ENCODE measurements around the gene ZNF276. TPM values are rescaled to one million over a fixed set of nuclear protein-coding genes. Genes with fewer than 3 reads are reported as not detected.
"Not testable (repeated sequence)": the region's sequence is repeated elsewhere in the genome, so short reads cannot be mapped to it uniquely, and the experiment has no call there.

ZNF276 gene
- total RNA-seq, 8 experiments from 2014 or later, result 10.5 to 61.0 (median 16.0) TPM

DNA sequence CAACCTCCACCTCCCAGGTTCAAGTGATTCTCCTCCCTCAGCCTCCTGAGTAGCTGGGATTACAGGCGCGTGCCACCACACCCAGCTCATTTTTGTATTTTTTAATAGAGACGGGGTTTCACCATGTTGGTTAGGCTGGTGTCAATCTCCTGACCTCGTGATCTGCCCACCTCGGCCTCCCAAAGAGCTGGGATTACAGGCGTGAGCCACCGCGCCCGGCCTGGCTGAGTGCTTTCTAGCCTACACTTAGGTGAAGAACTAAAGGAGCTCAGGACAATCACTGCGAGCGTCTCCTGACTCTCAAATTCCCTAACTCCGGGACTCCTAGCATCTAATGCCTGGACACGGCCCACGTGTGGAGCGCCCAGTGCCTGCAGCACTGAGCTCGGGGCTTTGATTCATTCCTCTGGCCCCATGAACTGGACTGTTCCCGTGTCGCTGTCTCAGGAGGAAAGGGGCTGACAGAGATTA is 21.7 kb upstream of the ZNF276 start:
- Histone ChIP-seq H3K27ac (peak overlapping the region in 1 of 2 donors; percentile 13), H3K4me3 (peak overlapping the region in 4 of 5 donors; percentile 56 to 86 (median 64))
- H3K4me1 ChIP-seq (replicated peaks in 1 of 2); in situ Hi-C loops (cut with MboI; ENCODE audit: low pct_unique_long_range_greater_than_20kb in 2 of 9, low sequenced_read_pairs in 9 of 9, unreplicated experiment in 9 of 9); ATAC-seq (replicated peaks in 6 of 8): not testable (repeated sequence)
- WGBS, 10 experiments, result 0 to 80% (median 67%) methylated on average over 1 to 10 of the region's 18 CpGs; no CpG with 5 or more reads in 5 of the 10 experiments

GRCh38 chr16:89700100-89700648 is 21.2 kb upstream of the ZNF276 start:
- Histone ChIP-seq H3K27ac (peak overlapping the region; percentile 47 to 48), H3K4me3 (peak overlapping the region; percentile 45 to 86 (median 63)), H3K4me1 (replicated peaks in 1 of 2) (peaks cover 5 to 7% of the 10 kb centered on the region in 2 donors)
- ATAC-seq (replicated peaks in 6 of 8), result peak; percentile 53 to 62 (median 60)
- WGBS, 10 experiments, result 0% methylated on average over 2 to 3 of the region's 30 CpGs; no CpG with 5 or more reads in 7 of the 10 experiments
- in situ Hi-C loops (cut with MboI; ENCODE audit: low pct_unique_long_range_greater_than_20kb in 2 of 9, low sequenced_read_pairs in 9 of 9, unreplicated experiment in 9 of 9), result no loop called here

- ATAC-seq (replicated peaks in 6 of 8), result peak; percentile 7 to 40 (median 32)
- in situ Hi-C loops (cut with MboI; ENCODE audit: low pct_unique_long_range_greater_than_20kb in 2 of 9, low sequenced_read_pairs in 9 of 9, unreplicated experiment in 9 of 9), result no loop called here
- peaks cover 5 to 7% of the 10 kb centered on the region in 2 donors for H3K4me1 ChIP-seq (replicated peaks in 1 of 2)
- peak overlapping the region; percentile 47 to 48 for H3K27ac ChIP-seq
- peak overlapping the region; percentile 45 to 86 (median 63) for H3K4me3 ChIP-seq
- WGBS, 10 experiments, result 0% methylated on average over 5 of the region's 78 CpGs; no CpG with 5 or more reads in 9 of the 10 experiments
Measured at GRCh38 chr16:89700649-89701424, 20.5 kb upstream of the ZNF276 start.

GRCh38 chr16:89701425-89702406 is 19.6 kb upstream of the ZNF276 start, which contains the start of gene SPATA2L:
SPATA2L (minus strand) TSS chr16:89701705; CDS start chr16:89701232, 473 bp downstream.
- WGBS, 10 experiments, result 6% methylated on average over 6 of the region's 97 CpGs; no CpG with 5 or more reads in 9 of the 10 experiments
- in situ Hi-C loops (cut with MboI; ENCODE audit: low pct_unique_long_range_greater_than_20kb in 2 of 9, low sequenced_read_pairs in 9 of 9, unreplicated experiment in 9 of 9), result no loop called here

GRCh38 chr16:89704281-89704680 is 17.1 kb upstream of the ZNF276 start:
- WGBS, 10 experiments, result 61 to 88% (median 80%) methylated on average over 2 to 11 of the region's 13 CpGs; no CpG with 5 or more reads in 3 of the 10 experiments
- Histone ChIP-seq H3K4me3 (no peak overlapping the region), H3K4me1 (replicated peaks in 1 of 2) (peaks cover 5 to 7% of the 10 kb centered on the region in 2 donors), H3K27ac (no peak overlapping the region)
- in situ Hi-C loops (cut with MboI; ENCODE audit: low pct_unique_long_range_greater_than_20kb in 2 of 9, low sequenced_read_pairs in 9 of 9, unreplicated experiment in 9 of 9), result no loop called here
- no peak for ATAC-seq (replicated peaks in 6 of 8)

More at GRCh38 chr16:89701425-89702406, 19.6 kb upstream of the ZNF276 start, which contains the start of gene SPATA2L:
- H3K27ac ChIP-seq, result peak within 1 kb of the TSS; percentile 47 to 48
- ATAC-seq (replicated peaks in 6 of 8), result peak; percentile 48 to 79 (median 70)
- peaks cover 5 to 7% of the 10 kb centered on the region in 2 donors for H3K4me1 ChIP-seq (replicated peaks in 1 of 2)
- peak within 1 kb of the TSS; percentile 45 to 86 (median 63) for H3K4me3 ChIP-seq

DNA sequence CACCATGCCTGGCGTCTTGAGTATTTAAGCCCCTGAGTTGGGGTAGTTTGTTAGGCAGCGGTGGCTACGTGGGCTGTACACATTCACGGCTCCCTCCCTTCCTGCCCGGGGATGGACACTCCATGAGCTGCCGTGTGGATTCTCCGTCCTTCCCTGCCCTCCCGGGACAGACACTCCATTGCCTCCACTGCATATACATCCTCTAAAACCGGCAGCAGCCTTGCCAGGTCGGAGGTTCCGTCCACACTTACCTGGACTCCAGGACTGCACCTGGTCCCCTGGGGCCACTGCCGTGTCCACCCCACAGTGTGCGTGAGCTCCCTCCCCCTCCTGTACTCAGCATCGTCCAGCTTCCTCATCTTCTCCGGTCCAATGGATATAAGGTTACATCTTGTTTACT is 16.3 kb upstream of the ZNF276 start:
- WGBS, 10 experiments, result 47 to 100% (median 85%) methylated on average over 1 to 9 of the region's 15 CpGs; no CpG with 5 or more reads in 2 of the 10 experiments
- Histone ChIP-seq H3K4me1 (replicated peaks in 1 of 2) (peaks cover 0 to 3% of the 10 kb centered on the region in 2 donors), H3K4me3 (no peak overlapping the region), H3K27ac (no peak overlapping the region)
- no peak for ATAC-seq (replicated peaks in 6 of 8)
- in situ Hi-C loops (cut with MboI; ENCODE audit: low pct_unique_long_range_greater_than_20kb in 2 of 9, low sequenced_read_pairs in 9 of 9, unreplicated experiment in 9 of 9), result no loop called here

DNA sequence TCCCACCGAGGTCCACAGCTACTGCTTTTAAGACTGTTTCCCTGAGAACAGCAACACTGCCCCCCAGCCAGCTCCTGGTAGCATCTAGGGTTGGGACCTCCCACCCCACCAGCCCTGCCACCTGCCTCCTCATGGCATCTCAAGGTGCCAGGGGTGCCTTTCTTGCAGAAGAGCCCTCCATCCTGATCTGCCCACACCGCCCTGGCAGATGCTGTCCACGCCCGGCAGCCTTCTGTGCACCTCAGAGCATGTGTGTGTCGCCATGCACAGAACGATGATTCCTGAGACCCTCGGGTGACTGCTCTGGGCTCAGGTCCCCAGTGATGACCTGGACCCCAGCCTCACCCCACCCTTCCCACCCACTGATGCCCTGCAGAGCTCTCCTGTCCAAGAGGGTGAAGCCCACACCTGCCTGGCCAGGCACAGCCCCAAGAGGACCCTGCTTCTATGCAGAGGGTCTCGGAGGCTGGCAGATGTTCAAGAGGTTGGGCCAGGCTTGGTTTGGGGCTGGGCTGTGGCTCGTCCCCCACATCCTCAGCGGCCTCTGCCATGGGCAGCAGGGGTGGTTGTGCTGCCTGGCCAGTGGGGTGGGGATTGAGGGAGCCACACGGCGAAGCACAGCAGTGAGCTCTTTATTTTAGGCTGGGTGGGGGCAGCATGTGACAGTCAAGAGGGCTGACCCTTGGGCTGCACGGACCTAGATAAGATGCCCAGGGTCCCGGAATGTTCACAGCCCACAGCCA is 14.6 kb upstream of the ZNF276 start:
- in situ Hi-C loops (cut with MboI; ENCODE audit: low pct_unique_long_range_greater_than_20kb in 2 of 9, low sequenced_read_pairs in 9 of 9, unreplicated experiment in 9 of 9), result no loop called here

DNA sequence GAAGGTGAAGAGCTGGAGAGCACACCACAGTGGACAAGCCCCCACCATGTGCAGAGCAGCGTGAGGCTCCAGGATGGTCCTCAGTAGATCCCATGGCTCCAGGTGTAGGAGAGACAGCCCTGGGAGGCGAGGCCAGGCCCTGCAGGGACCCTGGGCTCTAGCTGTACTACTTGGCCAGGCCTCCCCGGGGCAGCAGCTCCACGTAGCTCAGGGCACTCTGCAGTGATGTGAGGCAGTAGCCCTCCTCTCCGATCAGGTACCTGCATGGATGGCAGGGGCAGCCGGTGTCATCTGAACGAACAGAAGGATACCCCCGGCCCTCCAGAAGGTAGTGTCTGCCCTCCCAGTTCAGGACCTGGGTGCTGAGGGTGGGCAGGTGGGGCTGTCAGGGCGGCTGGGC is 13.6 kb upstream of the ZNF276 start:
- in situ Hi-C loops (cut with MboI; ENCODE audit: low pct_unique_long_range_greater_than_20kb in 2 of 9, low sequenced_read_pairs in 9 of 9, unreplicated experiment in 9 of 9), result no loop called here
- ATAC-seq (replicated peaks in 6 of 8), result peak in 1 of 8 experiments; percentile 2
- Histone ChIP-seq H3K4me1 (replicated peaks in 1 of 2) (peaks cover 5 to 6% of the 10 kb centered on the region in 2 donors), H3K27ac (no peak overlapping the region), H3K4me3 (no peak overlapping the region)
- 58% methylated on average over 2 of the region's 9 CpGs; no CpG with 5 or more reads in 9 of the 10 experiments for WGBS, 10 experiments

More for the DNA sequence above, 14.6 kb upstream of the ZNF276 start:
- Histone ChIP-seq H3K4me1 (replicated peaks in 1 of 2) (no peaks in the 10 kb centered on the region), H3K4me3 (no peak overlapping the region), H3K27ac (no peak overlapping the region)
- ATAC-seq (replicated peaks in 6 of 8), result no peak
- 0 to 100% (median 100%) methylated on average over 1 of the region's 14 CpGs; no CpG with 5 or more reads in 6 of the 10 experiments for WGBS, 10 experiments

- peak in 2 of 8 experiments; percentile 14 to 47 for ATAC-seq (replicated peaks in 6 of 8)
- no peak overlapping the region for H3K27ac ChIP-seq
Measured at GRCh38 chr16:89708481-89708931, 12.8 kb upstream of the ZNF276 start.

GRCh38 chr16:89709166-89709565 is 12.2 kb upstream of the ZNF276 start:
- in situ Hi-C loops (cut with MboI; ENCODE audit: low pct_unique_long_range_greater_than_20kb in 2 of 9, low sequenced_read_pairs in 9 of 9, unreplicated experiment in 9 of 9), result no loop called here
- Histone ChIP-seq H3K27ac (no peak overlapping the region), H3K4me3 (no peak overlapping the region), H3K4me1 (replicated peaks in 1 of 2) (peaks cover 5 to 6% of the 10 kb centered on the region in 2 donors)
- no peak for ATAC-seq (replicated peaks in 6 of 8)
- WGBS, 10 experiments, result 100% methylated on average over 1 of the region's 10 CpGs; no CpG with 5 or more reads in 9 of the 10 experiments

More at GRCh38 chr16:89708481-89708931, 12.8 kb upstream of the ZNF276 start:
- in situ Hi-C loops (cut with MboI; ENCODE audit: low pct_unique_long_range_greater_than_20kb in 2 of 9, low sequenced_read_pairs in 9 of 9, unreplicated experiment in 9 of 9), result no loop called here
- H3K4me1 ChIP-seq (replicated peaks in 1 of 2), result peaks cover 5 to 6% of the 10 kb centered on the region in 2 donors
- WGBS, 10 experiments, result 97% methylated on average over 7 of the region's 19 CpGs; no CpG with 5 or more reads in 9 of the 10 experiments
- H3K4me3 ChIP-seq, result no peak overlapping the region

GRCh38 chr16:89709716-89710432 is 11.5 kb upstream of the ZNF276 start:
- H3K4me1 ChIP-seq (replicated peaks in 1 of 2), result peaks cover 5 to 6% of the 10 kb centered on the region in 2 donors
- no peak for ATAC-seq (replicated peaks in 6 of 8)
- in situ Hi-C loops (cut with MboI; ENCODE audit: low pct_unique_long_range_greater_than_20kb in 2 of 9, low sequenced_read_pairs in 9 of 9, unreplicated experiment in 9 of 9), result no loop called here
- H3K27ac ChIP-seq, result no peak overlapping the region
- H3K4me3 ChIP-seq, result no peak overlapping the region
- 57 to 100% (median 75%) methylated on average over 1 to 5 of the region's 19 CpGs; no CpG with 5 or more reads in 4 of the 10 experiments for WGBS, 10 experiments
